ENCODE results near the gene GPER1.

- TF ChIP-seq POLR2AphosphoS5 (IDR thresholded peaks at IDR 0.05; ENCODE audit: low read depth, low read length), result no peak
- no peak for TF ChIP-seq REST (IDR thresholded peaks at IDR 0.05; ENCODE audit: insufficient read depth in 1 of 2, low read depth in 2 of 2, low read length in 2 of 2)
- no peak for TF ChIP-seq SIN3A (IDR thresholded peaks at IDR 0.05; ENCODE audit: borderline replicate concordance, insufficient read depth, low read length)
These were observed 43.8 kb downstream of the GPER1 start for GRCh38 chr7:1131471-1132265.

Measured in PFSK-1 (cell line).